PC-3 (cell line): Measurements from ENCODE around the gene CASZ1. TPM values are rescaled to one million over a fixed set of nuclear protein-coding genes. Genes with fewer than 3 reads are reported as not detected.

ENCODE experiments used
- ATAC-seq: fragments of 200-7000 bp; cut with Tn5 transposase; 2 replicates; pipeline ENCODE4 v1.9.1; 2020; ENCODE audit warnings: mild to moderate bottlenecking, moderate library complexity
- BruUV-seq: library from RNA; stranded (reverse); fragments of 400-500 nt; replicated peaks from 2 replicates; lab custom pipeline; 2021; lab: Mats Ljungman, UMichigan
- CTCF ChIA-PET: fragments of 300-600 bp; sonication (Branson Sonifier 250); formaldehyde crosslinking; loops from one replicate; lab custom pipeline; 2022; ENCODE audit warnings: antibody characterized with exemption; lab: Charles Lee
- POLR2A ChIA-PET: fragments of 300-600 bp; sonication (Branson Sonifier 250); formaldehyde crosslinking; loops from one replicate; lab custom pipeline; 2022; ENCODE audit warnings: antibody characterized with exemption; ENCODE audit not compliant: unreplicated experiment; lab: Charles Lee
- DNase-seq: peaks from one replicate; pipeline ENCODE4 v3.0.0-alpha.2; 2015
- H2AFZ ChIP-seq: fragments of 300-600 bp; sonication (generic); 2 replicates; pipeline ENCODE4 v1.6.0; 2016; ENCODE audit warnings: antibody characterized with exemption, low read length
- H3F3A ChIP-seq: fragments of 300-600 bp; sonication (generic); one replicate; pipeline ENCODE4 v1.6.0; 2017; ENCODE audit warnings: antibody characterized with exemption, low read length, control low read depth, mild to moderate bottlenecking; ENCODE audit not compliant: unreplicated experiment
- H3K27ac ChIP-seq: fragments of 300-600 bp; sonication (generic); 2 replicates; pipeline ENCODE4 v1.5.1; 2016; ENCODE audit warnings: mild to moderate bottlenecking, low read length
- H3K27me3 ChIP-seq: fragments of 300-600 bp; sonication (generic); 2 replicates; pipeline ENCODE4 v1.6.1; 2016; ENCODE audit warnings: low read length, mixed read lengths
- H3K36me3 ChIP-seq: fragments of 300-600 bp; sonication (generic); 2 replicates; pipeline ENCODE4 v1.6.1; 2016; ENCODE audit warnings: low read depth, mixed run types, low read length, mixed read lengths
- H3K4me1 ChIP-seq: fragments of 300-600 bp; sonication (generic); 2 replicates; pipeline ENCODE4 v1.5.1; 2016; ENCODE audit warnings: low read length; ENCODE audit not compliant: insufficient read depth
- H3K4me2 ChIP-seq: fragments of 300-600 bp; sonication (generic); 2 replicates; pipeline ENCODE4 v1.6.0; 2016; ENCODE audit warnings: low read length
- H3K4me3 ChIP-seq: fragments of 300-600 bp; sonication (generic); 2 replicates; pipeline ENCODE4 v1.5.1; 2016; ENCODE audit warnings: mild to moderate bottlenecking, low read length, mixed read lengths
- H3K79me2 ChIP-seq: fragments of 300-600 bp; sonication (generic); 2 replicates; pipeline ENCODE4 v1.6.1; 2017; ENCODE audit warnings: low read length, mixed read lengths
- H3K9ac ChIP-seq: fragments of 300-600 bp; sonication (generic); 2 replicates; pipeline ENCODE4 v1.6.0; 2016; ENCODE audit warnings: mild to moderate bottlenecking, low read length
- H3K9me2 ChIP-seq: fragments of 300-600 bp; sonication (generic); replicated peaks from 2 replicates; pipeline ENCODE4 v1.6.1; 2016; ENCODE audit warnings: mixed run types, low read length, mixed read lengths
- H3K9me3 ChIP-seq: fragments of 300-600 bp; sonication (generic); 2 replicates; pipeline ENCODE4 v1.6.1; 2016; ENCODE audit warnings: low read length, mixed read lengths
- H4K20me1 ChIP-seq: fragments of 300-600 bp; sonication (generic); 2 replicates; pipeline ENCODE4 v1.6.1; 2016; ENCODE audit warnings: low read length, mixed read lengths
- EZH2 ChIP-seq: fragments of 300-600 bp; sonication (generic); IDR thresholded peaks from one replicate; pipeline ENCODE4 v1.6.1; 2017; ENCODE audit warnings: antibody characterized with exemption, mild to moderate bottlenecking, low read length; ENCODE audit not compliant: unreplicated experiment
- EZH2phosphoT487 ChIP-seq: fragments of 300-600 bp; sonication (generic); IDR thresholded peaks from 2 replicates; pipeline ENCODE4 v1.6.1; 2018; ENCODE audit warnings: mild to moderate bottlenecking, antibody characterized with exemption, low read length, borderline replicate concordance
- intact Hi-C: fragments of 100-400 bp; cut with micrococcal nuclease; formaldehyde crosslinking; loops from 2 replicates; pipeline ENCODE4 v1.9.0; 2023
- total RNA-seq: library from RNA; depleted of rRNA; stranded (reverse); fragments of >200 nt; gene quantifications from 2 replicates; pipeline ENCODE4 v1.2.3, GENCODE V29; 2014
- TF ChIP-seq, protein P1 (sequence below): fragments of 300-600 bp; sonication (generic); conservative IDR thresholded peaks from 2 replicates; pipeline ENCODE4 v1.5.1; 2017; ENCODE audit warnings: antibody characterized with exemption, low read depth, mild to moderate bottlenecking, low read length

CASZ1 gene
- total RNA-seq, 1 experiment from 2014 or later = 12.8 TPM

DNA sequence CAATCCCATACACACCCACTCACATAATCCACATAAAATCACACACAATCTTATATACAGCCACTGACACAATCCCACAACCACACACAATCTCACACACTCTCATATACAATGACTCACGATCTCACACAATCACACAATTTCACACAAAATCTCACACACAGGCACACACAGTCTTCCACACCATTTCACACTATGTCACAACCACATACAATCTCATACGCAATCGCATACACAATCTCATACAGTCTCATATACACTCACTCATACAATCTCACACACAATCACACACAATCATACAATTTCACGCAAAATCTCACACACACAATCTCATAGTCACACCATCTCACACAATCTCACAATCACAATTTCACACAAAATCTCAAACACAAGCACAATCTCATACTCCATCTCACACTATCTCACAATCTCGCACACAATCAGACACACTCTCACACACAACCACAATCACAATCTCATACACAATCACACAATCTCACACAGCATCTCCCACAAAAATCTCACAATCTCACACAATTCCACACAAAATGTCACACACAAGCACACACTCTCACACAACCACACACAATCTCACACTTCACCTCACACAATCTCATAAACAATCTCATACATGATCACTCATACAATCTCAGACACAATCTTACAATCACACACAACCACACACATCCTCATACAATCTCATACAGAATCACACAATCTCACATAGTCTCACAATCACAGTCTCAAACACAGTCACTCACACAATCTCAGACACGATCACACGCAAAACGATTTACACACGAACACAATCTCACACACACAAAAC lies 18.5 kb downstream of the CASZ1 start:
- TF ChIP-seq EZH2 (no peak), EZH2phosphoT487 (no peak)
- TF ChIP-seq, protein P1, sequence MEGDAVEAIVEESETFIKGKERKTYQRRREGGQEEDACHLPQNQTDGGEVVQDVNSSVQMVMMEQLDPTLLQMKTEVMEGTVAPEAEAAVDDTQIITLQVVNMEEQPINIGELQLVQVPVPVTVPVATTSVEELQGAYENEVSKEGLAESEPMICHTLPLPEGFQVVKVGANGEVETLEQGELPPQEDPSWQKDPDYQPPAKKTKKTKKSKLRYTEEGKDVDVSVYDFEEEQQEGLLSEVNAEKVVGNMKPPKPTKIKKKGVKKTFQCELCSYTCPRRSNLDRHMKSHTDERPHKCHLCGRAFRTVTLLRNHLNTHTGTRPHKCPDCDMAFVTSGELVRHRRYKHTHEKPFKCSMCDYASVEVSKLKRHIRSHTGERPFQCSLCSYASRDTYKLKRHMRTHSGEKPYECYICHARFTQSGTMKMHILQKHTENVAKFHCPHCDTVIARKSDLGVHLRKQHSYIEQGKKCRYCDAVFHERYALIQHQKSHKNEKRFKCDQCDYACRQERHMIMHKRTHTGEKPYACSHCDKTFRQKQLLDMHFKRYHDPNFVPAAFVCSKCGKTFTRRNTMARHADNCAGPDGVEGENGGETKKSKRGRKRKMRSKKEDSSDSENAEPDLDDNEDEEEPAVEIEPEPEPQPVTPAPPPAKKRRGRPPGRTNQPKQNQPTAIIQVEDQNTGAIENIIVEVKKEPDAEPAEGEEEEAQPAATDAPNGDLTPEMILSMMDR = no peak
- Histone ChIP-seq H3K27ac (peak overlapping the region; percentile 80; the same call in 1 of the 2 replicates), H3K9me2 (no peaks in the 10 kb centered on the region), H3K36me3 (no peaks in the 10 kb centered on the region), H3K4me3 (no peak overlapping the region), H2AFZ (no peak overlapping the region), H3K79me2 (peaks cover 7% of the 10 kb centered on the region; the same call in 1 of the 2 replicates), H3K4me2 (no peak overlapping the region), H4K20me1 (no peaks in the 10 kb centered on the region), H3F3A (no peaks in the 10 kb centered on the region), H3K4me1 (peaks cover 26% of the 10 kb centered on the region), H3K27me3 (no peaks in the 10 kb centered on the region), H3K9ac (no peak overlapping the region), H3K9me3 (no peaks in the 10 kb centered on the region)
- ChIA-PET POLR2A (no interaction called here), CTCF (no interaction called here)
- no TSS peak for BruUV-seq
- intact Hi-C loops = loop anchor here (2.0 kb wide), 1 partner anchor 17 kb away; no protein-coding TSS in a partner anchor
- DNase-seq (no peak), ATAC-seq (no peak)

DNA sequence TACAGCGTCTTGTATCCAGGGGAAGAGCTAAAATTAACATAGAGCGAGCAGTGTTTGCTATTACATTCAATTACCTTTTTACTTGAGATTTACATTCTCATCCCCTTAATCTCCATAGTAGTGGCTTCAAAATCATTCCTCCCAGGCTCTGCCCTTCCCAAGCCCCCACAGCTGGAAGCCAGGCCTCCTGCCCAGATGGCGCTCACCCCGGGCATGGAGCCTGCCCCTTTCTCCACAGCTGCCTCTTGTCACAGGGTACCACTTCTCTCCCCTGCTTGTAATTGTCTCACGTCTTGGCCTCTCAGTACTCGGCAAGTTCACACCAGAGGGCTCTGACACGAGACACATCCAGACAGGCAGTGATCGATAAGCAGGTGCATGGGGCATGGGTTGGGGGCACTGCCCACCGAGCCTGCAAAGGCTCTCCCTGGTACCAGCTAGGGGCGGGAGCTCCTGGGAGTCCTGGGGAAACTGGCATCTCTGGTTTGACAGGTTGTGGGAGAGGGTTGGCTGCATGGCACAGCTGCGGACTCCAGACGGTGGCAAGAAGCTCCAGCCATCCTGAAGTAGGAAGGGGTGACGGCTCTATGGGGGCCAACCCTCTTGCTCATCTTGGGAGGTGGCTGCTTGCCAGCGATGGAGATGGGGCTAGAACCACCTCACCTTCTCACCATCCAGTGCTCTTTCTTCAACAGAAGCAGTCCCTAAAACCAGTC lies 20.1 kb downstream of the CASZ1 start:
- no TSS peak for BruUV-seq
- Histone ChIP-seq H3K36me3 (no peaks in the 10 kb centered on the region), H3K27me3 (no peaks in the 10 kb centered on the region), H3F3A (no peaks in the 10 kb centered on the region), H3K27ac (no peak overlapping the region), H3K4me1 (peaks cover 26% of the 10 kb centered on the region), H3K9ac (no peak overlapping the region), H3K4me3 (no peak overlapping the region), H2AFZ (no peak overlapping the region), H4K20me1 (no peaks in the 10 kb centered on the region), H3K79me2 (peaks cover 7% of the 10 kb centered on the region; the same call in 1 of the 2 replicates), H3K9me2 (no peaks in the 10 kb centered on the region), H3K4me2 (no peak overlapping the region), H3K9me3 (no peaks in the 10 kb centered on the region)
- DNase-seq = peak; percentile 53
- ChIA-PET CTCF (no interaction called here), POLR2A (no interaction called here)
- TF ChIP-seq EZH2phosphoT487 (no peak), EZH2 (no peak)
- TF ChIP-seq, protein P1 = no peak
- intact Hi-C loops = no loop called here
- no peak for ATAC-seq
